NCI-H1105 treated with DMSO at 0.1 percent for 48 hours (cell line): ENCODE data around the gene HSD11B2.
A peak's percentile ranks its signal among the peaks of the same experiment; 100 is the strongest.

Experiments
- DNase-seq: peaks from one replicate; lab custom pipeline; 2025; lab: John Stamatoyannopoulos, UW

HSD11B2 gene

GRCh38 chr16:67477960-67478554, 47.1 kb downstream of the HSD11B2 start:
- no peak for DNase-seq

DNA sequence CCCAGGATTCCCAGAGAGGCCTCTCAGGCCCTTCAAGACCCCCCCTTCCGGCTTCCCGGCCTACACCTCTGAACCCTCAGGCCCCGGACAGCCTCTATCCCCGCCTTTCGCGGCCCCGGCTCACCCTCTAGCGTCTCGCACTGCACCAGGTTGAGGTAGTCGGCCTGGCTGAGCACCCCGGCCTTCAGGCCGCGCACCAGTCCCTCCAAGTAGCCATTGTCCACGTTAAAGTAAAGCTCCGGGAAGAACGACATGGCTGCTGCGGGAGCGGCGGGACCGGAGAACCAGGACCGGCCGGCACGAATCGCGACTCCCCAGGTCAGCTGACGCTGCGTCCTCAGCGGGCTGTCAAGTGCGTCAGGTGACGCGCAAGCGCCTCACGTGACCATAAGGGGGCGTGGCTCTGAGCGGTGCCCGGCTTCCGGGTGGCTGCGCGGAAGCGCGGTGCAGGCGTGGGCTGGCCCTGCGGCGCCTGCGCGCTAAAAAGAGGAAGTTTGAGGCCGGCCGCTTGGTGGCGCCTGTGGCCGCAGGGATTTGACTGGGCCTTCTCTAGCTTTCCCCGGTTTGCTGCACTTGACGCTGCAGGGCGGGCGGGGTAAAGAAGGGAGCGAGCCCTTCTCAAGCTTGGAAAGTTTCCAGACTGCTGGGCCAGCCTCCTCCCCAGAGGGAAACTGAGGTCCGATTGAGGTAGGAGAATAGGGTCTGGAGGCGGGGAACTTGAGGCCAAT, 50.1 kb downstream of the HSD11B2 start, which contains the start of gene ATP6V0D1:
Gene ATP6V0D1, minus strand, starts transcription at position 325 of the 728 bp plus-strand sequence. Its CDS starts 71 bp downstream, at position 254.
- DNase-seq, result peak; percentile 86

- DNase-seq, result peak; percentile 40
Observed at GRCh38 chr16:67481561-67482232, 50.8 kb downstream of the HSD11B2 start.

GRCh38 chr16:67482233-67482924, 51.5 kb downstream of the HSD11B2 start:
- no peak for DNase-seq

GRCh38 chr16:67483150-67483549, 52.2 kb downstream of the HSD11B2 start, which contains the start of gene AGRP:
Gene AGRP (minus strand): TSS chr16:67483547. CDS start chr16:67483398, 149 bp downstream.
- DNase-seq, result no peak

- no peak for DNase-seq
Observed at GRCh38 chr16:67483731-67484525, 53.0 kb downstream of the HSD11B2 start.

GRCh38 chr16:67486805-67487204, 55.9 kb downstream of the HSD11B2 start:
- DNase-seq, result no peak
